Activated CD4-positive, CD25-positive, alpha-beta regulatory T cell treated with anti-CD3 and anti-CD28 coated beads, Interleukin-2, amount 50 U/mL, for 16 hours (primary cell): Measurements from ENCODE around the gene SPEN.
"Not testable (repeated sequence)": the region's sequence is repeated elsewhere in the genome, so short reads cannot be mapped to it uniquely, and the experiment has no call there.

ENCODE experiments used
- DNase-seq: peaks from one replicate; pipeline ENCODE4 v3.0.0-alpha.2; 2020; ENCODE audit warnings: low read depth, low spot score

Gene SPEN

GRCh38 chr1:15959827-15960446 lies 112.4 kb downstream of the SPEN start:
- DNase-seq, result no peak

- no peak for DNase-seq
These were observed 113.3 kb downstream of the SPEN start for GRCh38 chr1:15960808-15961207.

- DNase-seq, result no peak
These were observed 114.0 kb downstream of the SPEN start for GRCh38 chr1:15961492-15961891.

GRCh38 chr1:15962176-15962575 lies 114.7 kb downstream of the SPEN start:
- no peak for DNase-seq

DNA sequence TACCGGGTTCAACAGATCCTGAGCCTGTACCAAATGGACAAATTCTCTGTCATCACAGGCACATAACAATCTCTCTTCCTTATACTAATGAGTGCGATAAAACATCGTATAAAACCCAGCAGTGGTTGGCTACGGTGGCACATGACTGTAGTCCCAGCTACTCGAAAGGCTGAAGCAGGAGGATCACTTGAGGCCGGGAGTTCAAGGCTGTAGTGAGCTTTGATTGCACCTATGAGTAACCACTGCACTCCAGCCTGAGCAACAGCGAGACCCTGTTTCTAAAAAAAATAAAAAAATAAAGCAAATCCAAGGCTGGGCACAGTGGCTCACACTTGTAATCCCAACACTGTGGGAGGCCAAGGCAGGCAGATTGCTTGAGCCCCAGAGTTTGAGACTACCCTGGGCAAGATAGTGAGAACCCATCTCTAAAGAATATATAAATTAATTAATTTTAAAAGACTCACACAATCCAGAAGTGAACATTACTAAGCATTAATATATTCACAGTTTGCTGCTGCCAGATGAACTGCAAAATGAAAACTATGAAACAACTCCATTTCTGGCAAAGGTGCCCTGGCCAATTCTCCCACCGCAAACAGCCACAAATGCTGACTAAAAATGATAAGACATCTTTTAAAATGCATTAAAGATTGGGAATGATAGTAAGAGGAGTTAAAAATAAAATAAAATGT lies 115.3 kb downstream of the SPEN start:
- DNase-seq, result no peak

- no peak for DNase-seq
These were observed 116.0 kb downstream of the SPEN start for GRCh38 chr1:15963363-15963967.

DNA sequence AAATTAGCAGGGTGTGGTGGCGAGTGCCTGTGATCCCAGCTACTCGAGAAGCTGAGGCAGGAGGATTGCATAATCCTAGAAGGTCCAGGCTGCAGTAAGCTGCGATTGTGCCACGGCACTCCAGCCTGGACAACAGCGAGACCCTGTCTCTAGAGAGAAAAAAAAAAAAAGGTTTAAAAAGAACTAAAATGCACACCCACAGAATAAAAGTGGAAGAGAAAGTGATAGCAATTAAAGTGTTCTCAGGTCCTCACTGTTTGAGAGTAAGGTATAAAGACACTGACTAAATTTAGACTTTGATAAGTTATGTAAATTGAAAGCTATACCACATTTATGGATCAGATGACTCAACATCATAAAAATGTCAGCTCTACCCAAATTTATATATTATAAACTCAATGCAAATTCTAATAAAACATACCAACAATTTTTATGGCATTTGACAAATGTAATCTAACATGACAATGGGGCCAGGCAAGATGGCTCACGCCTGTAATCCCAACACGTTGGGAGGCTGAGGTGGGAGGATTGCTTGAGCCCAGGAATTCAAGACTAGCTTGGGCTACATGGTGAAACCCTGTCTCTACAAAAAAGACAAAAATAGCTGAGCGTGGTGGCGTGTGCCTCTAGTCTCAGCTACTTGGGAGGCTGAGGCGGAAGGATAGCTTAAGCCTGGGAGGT lies 116.6 kb downstream of the SPEN start:
- no peak for DNase-seq

DNA sequence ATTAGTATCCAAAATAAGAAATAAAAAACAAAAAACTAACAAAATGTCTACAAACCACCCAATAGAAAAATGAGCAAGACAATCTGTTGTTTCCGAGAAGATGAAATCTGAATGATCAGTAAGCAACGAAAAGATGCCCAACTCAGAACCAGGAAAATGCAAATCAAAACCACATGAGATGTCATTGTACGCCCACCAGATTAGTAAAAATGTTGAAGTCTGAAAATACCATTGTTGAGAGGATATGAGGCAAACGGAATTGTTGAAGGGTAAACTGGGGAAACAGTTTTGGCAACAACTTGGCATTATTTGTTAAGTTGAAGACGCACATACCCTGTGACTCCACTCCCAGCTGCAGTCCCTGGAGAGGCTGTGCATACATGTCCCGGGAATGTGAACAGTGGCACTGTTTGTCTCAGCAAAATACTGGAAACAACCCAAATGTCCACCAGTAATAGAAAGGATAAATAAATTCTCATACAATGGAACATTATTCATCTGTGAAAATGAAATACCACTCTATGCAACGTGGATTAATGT lies 117.8 kb downstream of the SPEN start:
- DNase-seq, result no peak

DNA sequence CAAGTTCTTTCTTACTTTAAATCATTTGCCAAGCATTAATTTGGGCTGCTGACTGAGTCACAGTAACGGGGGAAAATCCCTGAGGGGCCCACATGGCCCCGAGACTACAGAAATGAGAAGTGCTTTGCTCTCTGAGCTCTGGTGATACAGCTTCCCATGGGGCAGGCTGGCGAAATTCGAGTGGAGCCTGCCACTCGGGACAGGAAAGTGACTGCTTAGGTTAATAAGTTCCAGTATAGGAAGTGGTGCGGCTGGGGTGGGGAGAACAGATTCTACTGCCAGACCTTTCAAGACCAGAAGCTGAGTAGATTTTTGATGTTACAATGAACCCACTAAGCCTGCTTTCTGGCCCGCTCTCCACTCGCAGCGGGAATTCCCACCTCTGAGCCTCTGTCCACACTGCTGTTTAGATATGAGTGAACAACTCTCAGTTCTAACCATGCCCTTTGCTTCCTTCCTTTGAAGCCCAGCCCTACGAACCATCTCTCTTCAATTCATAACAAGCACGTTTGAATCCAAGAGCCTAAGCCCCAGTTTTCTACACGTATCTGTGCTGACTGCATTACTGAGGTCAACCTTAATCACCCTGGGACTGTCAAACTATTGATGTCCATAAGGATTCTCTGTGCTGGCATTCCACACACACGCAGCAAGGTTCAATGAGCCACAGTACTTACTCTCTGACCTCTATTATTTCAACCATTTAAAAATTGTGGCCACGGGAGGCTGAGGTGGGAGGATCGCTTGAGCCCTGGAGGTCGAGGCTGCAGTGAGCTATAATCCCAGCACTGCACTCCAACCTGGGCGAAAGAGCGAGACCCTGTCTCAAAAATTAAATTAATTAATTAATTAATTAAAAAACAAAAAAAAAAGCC lies 118.8 kb downstream of the SPEN start:
- DNase-seq, result peak; percentile 48

DNA sequence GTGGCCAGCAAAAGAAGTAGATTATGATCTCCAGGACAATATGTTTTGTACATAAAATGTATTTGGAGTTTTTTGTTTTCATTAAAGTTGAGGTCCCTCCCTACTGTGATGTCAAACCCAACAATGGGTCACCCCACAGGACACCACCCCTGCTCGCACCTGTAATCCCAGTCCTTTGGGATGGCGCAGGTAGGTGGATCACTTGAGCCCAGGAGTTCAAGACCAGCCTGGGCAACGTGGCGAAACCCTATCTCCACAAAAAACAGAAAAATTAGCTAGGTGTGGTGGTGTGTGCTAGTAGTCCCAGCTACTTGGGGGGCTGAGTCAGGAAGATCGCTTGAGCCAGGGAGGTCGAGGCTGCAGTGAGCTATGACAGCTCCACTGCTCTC lies 119.4 kb downstream of the SPEN start:
- no peak for DNase-seq

GRCh38 chr1:15968172-15968571 lies 120.7 kb downstream of the SPEN start:
- DNase-seq, result no peak

GRCh38 chr1:15969321-15969880 lies 121.9 kb downstream of the SPEN start:
- no peak for DNase-seq

GRCh38 chr1:15970911-15971310 lies 123.4 kb downstream of the SPEN start:
- DNase-seq, result no peak

DNA sequence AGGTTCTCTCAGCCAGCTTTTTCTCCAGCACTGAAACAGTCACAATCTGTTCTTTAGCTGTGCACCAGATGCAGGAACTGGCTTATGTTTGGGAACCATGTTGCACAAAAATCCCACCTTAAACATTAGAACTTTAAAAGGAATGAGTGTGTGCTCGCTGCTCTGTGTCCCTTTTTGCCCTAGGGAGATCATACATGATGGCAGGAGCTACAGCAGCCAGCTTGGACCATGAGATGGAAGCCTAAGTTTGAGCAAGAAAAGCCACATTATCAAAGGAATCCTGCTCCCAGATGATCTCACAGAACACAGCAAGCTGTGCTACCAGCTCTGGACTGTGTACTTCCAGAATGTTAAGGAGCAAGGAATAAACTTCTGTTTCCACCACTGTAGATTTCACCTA lies 124.9 kb downstream of the SPEN start:
- no peak for DNase-seq

DNA sequence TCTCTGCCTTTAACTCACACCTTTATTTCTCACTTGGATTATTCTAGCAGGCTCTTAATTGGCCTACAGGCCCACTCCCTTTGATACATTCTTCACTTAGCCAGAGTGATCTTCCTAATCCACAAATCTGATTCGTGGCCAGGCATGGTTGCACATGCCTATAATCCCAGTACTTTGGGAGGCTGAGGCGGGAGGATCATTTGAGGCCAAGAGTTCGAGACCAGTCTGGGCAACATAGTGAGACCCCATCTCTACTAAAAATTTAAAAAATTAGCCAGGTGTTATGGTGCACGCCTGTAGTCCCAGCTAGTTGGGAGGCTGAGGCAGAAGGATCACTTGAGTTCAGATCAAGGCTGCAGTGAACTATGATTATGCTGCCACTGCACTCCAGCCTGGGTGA lies 126.3 kb downstream of the SPEN start:
- no peak for DNase-seq

DNA sequence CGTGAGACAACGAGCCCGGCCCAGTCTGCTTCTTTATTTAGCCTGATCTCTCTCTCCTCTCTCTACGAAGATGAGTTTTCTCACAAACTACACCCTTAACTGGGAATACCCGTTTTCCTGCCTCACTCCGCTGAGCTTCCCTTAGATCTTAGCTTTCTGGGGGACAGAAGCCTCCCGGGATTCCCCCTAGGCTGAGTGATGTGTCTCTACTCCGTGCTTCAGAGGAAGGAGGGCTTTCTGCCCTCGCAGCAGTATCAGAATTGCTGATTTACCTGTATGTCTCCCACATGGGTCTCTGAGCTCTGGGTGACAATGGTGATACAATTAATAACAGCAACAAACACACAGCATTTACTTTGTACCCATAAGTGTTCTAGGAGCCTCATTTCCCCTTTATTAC lies 127.3 kb downstream of the SPEN start:
- no peak for DNase-seq

DNA sequence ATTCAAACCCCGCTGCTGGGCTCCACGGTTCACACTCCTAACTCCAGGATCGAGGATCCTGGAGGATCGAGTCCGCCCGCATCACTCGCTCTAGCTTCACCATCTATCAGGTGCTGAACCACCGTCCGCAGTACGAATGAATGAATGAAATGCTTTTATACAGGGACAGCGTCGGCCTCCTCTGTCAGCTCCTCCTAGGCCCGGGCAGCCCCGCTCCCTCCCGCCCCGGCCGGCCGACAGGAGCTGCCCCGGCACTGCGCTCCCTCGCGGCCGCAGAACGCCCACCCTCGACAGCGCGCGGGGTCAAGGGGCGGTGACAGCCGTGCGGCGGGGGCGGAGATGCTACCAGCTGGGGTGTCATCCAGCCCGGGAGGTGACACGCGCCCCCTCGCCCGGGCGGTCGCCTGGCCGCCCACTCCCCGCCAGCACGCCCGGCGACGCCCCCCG lies 127.9 kb downstream of the SPEN start:
- DNase-seq, result peak; percentile 54

GRCh38 chr1:15975805-15976680 lies 128.5 kb downstream of the SPEN start, which contains the start of gene ZBTB17:
ZBTB17 (minus strand) TSS chr1:15976101; CDS start chr1:15948495, 27,606 bp downstream.
- DNase-seq, result peak; percentile 89

DNA sequence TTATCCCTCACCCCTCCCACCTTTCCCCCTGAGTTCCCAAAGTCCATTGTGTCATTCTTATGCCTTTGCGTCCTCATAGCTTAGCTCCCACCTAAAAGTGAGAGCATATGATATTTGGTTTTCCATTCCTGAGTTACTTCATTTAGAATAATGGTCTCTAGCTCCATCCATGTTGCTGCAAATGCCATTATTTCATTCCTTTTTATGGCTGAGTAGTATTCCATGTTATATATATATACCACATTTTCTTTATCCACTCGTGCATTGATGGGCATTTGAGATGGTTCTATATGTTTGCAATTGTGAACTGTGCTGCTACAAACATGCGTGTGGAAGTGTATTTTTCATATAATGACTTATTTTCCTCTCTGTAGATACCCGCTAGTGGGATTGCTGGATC lies 130.4 kb downstream of the SPEN start:
- DNase-seq, result not testable (repeated sequence)

DNA sequence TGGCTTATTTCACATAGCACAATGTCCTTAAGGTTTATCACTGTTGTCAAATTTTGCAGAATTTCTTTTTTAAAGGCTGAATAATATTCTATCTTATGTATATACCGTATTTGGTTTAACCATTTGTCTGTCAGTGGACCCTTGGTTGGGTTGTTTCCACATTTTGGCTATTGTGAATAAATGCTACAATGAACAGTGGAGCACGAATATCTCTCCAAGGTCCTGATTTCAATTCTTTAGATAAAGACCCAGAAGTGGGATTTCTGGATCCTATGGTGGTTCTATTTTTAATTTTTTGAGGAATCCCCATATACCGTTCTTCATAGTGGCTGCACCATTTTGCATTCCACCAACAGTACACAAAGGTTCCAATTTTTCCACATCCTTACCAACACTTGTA lies 134.2 kb downstream of the SPEN start:
- DNase-seq, result no peak
